HL-60 (cell line): ENCODE data around the gene UNC119.
A peak's percentile ranks its signal among the peaks of the same experiment; 100 is the strongest.

Source experiments
- DNase-seq, 2 experiments: peaks; one replicate each; pipeline ENCODE4 v3.0.0-alpha.2; 2010 to 2020; ENCODE audit warnings: low read depth in 1 of 2, low spot score in 1 of 2
- H3K27ac ChIP-seq: fragments of 250-450 bp; sonication (Bioruptor Pico); replicated peaks from 2 replicates; pipeline ENCODE4 v1.5.1; 2020; ENCODE audit warnings: mild to moderate bottlenecking, moderate library complexity
- H3K27me3 ChIP-seq: fragments of 250-450 bp; sonication (Bioruptor Pico); 2 replicates; pipeline ENCODE4 v1.5.1; 2021; ENCODE audit warnings: mild to moderate bottlenecking, moderate library complexity; ENCODE audit not compliant: insufficient read depth, poor library complexity, severe bottlenecking
- H3K4me3 ChIP-seq: replicated peaks from 2 replicates; pipeline ENCODE4 v1.5.1; 2011; ENCODE audit warnings: mild to moderate bottlenecking, control low read depth, low read length; ENCODE audit not compliant: insufficient read depth
- GABPA ChIP-seq: IDR thresholded peaks from 2 replicates; pipeline ENCODE4 v1.6.1; 2012; ENCODE audit warnings: low read depth
- POLR2AphosphoS5 ChIP-seq: IDR thresholded peaks from 2 replicates; pipeline ENCODE4 v1.6.1; 2012; ENCODE audit warnings: low read depth
- SPI1 ChIP-seq: IDR thresholded peaks from 2 replicates; pipeline ENCODE4 v1.6.1; 2012; ENCODE audit warnings: low read depth, mild to moderate bottlenecking, borderline replicate concordance
- long read RNA-seq: library from polyadenylated mRNA; unstranded; transcript quantifications from one replicate; pipeline ENCODE4 v2.0.0, GENCODE V29; 2020
- TF ChIP-seq, protein P1 (sequence below): IDR thresholded peaks from 2 replicates; pipeline ENCODE4 v1.6.1; 2012; ENCODE audit warnings: low read depth; ENCODE audit not compliant: insufficient replicate concordance
- TF ChIP-seq, protein P2 (sequence below): IDR thresholded peaks from one replicate; pipeline ENCODE4 v1.5.1; 2011; ENCODE audit warnings: low read length, control low read depth, inconsistent platforms; ENCODE audit not compliant: insufficient read depth

Gene UNC119
- long read RNA-seq, transcript UNC119-202 (5 exons, 1,424 nt), result major isoform, 72 of 113 reads
- long read RNA-seq, transcript UNC119-201 (4 exons, 1,653 nt), result minor isoform, 34 of 113 reads
- long read RNA-seq, partial matches to known transcripts, result 0 of 113 reads
- long read RNA-seq, other reads (novel, unspliced or antisense), result 5 of 113 reads

DNA sequence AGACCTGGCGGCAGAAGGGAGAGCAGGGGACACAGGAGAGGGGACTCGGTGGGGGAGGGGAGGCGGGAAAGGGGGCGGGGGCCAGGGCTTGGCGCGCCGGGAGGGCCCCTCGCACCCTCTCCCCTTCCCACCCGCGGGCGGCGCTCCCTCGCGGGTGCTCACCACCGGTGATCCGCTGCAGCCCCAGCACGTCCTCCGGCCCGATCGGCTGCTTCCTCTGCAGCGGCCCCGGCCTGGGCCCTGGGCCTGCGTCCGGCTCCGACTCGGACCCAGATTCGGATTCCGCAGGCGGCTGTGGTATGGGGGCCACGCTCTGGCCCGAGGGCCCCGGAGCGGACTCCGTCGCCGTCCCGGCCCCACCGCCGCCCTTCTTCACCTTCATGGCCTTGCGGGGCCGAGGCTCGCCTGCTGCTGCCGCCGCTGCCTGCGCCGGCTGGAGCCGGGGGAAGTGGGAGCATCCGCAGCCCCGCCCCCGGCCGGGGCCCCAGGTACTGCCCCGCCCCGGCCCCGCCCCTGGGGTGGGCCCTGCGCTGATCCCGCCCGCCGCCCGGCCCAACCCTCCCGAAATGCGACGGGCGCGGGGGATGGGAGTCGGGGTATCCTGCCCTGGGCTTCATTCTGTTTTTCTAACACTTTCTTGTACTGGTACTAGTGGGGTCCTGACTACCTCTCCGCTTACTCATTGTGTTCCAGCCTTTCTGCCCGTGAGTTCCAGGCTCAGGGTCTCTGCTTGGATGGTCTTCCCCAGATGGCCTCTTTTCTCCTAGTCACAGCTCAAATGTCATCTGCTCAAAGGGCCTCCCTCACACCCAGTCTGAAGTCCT, at the start of gene UNC119:
UNC119 (minus strand) TSS at position 449 of the 824 bp plus-strand sequence; CDS start at position 382, 67 bp downstream.
- Histone ChIP-seq H3K4me3 (peak within 1 kb of the TSS; percentile 62), H3K27me3 (no peaks in the 10 kb centered on the region), H3K27ac (peak within 1 kb of the TSS; percentile 53)
- DNase-seq, result peak; percentile 50 to 70
- TF ChIP-seq POLR2AphosphoS5, result no peak
- 0 out of 2 replicates have a peak, but pooled peaks have one; percentile 34 for TF ChIP-seq SPI1
- TF ChIP-seq, protein P1, sequence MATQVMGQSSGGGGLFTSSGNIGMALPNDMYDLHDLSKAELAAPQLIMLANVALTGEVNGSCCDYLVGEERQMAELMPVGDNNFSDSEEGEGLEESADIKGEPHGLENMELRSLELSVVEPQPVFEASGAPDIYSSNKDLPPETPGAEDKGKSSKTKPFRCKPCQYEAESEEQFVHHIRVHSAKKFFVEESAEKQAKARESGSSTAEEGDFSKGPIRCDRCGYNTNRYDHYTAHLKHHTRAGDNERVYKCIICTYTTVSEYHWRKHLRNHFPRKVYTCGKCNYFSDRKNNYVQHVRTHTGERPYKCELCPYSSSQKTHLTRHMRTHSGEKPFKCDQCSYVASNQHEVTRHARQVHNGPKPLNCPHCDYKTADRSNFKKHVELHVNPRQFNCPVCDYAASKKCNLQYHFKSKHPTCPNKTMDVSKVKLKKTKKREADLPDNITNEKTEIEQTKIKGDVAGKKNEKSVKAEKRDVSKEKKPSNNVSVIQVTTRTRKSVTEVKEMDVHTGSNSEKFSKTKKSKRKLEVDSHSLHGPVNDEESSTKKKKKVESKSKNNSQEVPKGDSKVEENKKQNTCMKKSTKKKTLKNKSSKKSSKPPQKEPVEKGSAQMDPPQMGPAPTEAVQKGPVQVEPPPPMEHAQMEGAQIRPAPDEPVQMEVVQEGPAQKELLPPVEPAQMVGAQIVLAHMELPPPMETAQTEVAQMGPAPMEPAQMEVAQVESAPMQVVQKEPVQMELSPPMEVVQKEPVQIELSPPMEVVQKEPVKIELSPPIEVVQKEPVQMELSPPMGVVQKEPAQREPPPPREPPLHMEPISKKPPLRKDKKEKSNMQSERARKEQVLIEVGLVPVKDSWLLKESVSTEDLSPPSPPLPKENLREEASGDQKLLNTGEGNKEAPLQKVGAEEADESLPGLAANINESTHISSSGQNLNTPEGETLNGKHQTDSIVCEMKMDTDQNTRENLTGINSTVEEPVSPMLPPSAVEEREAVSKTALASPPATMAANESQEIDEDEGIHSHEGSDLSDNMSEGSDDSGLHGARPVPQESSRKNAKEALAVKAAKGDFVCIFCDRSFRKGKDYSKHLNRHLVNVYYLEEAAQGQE, result no peak

- peak overlapping the region; percentile 81 for H3K27ac ChIP-seq
- peak overlapping the region; percentile 98 for H3K4me3 ChIP-seq
- DNase-seq, result peak; percentile 47 to 68
- H3K27me3 ChIP-seq, result no peaks in the 10 kb centered on the region
- TF ChIP-seq GABPA (no peak), POLR2AphosphoS5 (no peak; the same call in 1 of the 2 replicates), SPI1 (no peak; the same call in 1 of the 2 replicates)
- TF ChIP-seq, protein P2, sequence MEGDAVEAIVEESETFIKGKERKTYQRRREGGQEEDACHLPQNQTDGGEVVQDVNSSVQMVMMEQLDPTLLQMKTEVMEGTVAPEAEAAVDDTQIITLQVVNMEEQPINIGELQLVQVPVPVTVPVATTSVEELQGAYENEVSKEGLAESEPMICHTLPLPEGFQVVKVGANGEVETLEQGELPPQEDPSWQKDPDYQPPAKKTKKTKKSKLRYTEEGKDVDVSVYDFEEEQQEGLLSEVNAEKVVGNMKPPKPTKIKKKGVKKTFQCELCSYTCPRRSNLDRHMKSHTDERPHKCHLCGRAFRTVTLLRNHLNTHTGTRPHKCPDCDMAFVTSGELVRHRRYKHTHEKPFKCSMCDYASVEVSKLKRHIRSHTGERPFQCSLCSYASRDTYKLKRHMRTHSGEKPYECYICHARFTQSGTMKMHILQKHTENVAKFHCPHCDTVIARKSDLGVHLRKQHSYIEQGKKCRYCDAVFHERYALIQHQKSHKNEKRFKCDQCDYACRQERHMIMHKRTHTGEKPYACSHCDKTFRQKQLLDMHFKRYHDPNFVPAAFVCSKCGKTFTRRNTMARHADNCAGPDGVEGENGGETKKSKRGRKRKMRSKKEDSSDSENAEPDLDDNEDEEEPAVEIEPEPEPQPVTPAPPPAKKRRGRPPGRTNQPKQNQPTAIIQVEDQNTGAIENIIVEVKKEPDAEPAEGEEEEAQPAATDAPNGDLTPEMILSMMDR, result no peak
- TF ChIP-seq, protein P1, result no peak
Observed at GRCh38 chr17:28599311-28600184, 47.1 kb upstream of the UNC119 start.

DNA sequence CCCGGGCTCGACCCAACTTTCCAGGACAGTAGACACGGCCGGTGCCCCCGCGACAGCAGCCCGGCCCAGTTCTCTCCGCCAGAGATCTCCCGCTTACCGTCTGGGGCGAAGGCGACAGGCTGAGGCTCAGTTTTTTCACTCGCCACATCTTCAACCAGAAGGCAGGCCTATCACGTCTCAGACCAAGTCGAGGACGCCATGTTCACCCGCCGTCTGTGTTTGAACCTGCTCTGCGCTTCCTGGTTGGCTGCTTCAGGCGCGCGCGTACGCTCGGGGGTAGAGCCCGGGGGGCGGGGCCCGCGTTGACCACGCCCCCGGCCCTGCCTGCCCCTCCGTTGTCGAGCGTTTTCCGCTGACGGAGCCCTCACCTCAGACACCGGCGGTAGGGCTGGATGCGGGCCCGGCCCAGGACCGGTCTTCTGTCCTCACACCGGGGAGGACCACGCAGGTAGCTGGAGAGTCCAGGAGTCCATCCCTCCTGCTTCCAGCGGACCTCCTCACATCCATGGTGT, 46.4 kb upstream of the UNC119 start, which contains the start of gene SPAG5:
SPAG5 (minus strand) TSS at position 227 of the 512 bp plus-strand sequence; CDS start at position 148, 79 bp downstream.
- H3K27me3 ChIP-seq, result no peaks in the 10 kb centered on the region
- peak; percentile 84 to 91 for DNase-seq
- TF ChIP-seq POLR2AphosphoS5, result peak; percentile 39; the same call in 1 of the 2 replicates
- TF ChIP-seq, protein P1, result no peak
- no peak for TF ChIP-seq SPI1
- TF ChIP-seq, protein P2, result no peak
- peak within 1 kb of the TSS; percentile 98 for H3K4me3 ChIP-seq
- peak within 1 kb of the TSS; percentile 81 for H3K27ac ChIP-seq
